Esophagus squamous epithelium (tissue), 5 donors: ENCODE data around the gene HINT1. TPM values are rescaled to one million over a fixed set of nuclear protein-coding genes. Genes with fewer than 3 reads are reported as not detected.

ENCODE experiments used
- DNase-seq: peaks from one replicate; lab custom pipeline; 2025; lab: John Stamatoyannopoulos, UW
- H3K27ac ChIP-seq, 4 donors: fragments of 200-600 bp; sonication (generic); one replicate each; pipeline ENCODE4 v1.5.1; 2016 to 2019; ENCODE audit warnings: mild to moderate bottlenecking in 1 of 4
- H3K27me3 ChIP-seq, 4 donors: fragments of 200-600 bp; sonication (generic); 1 replicate in 3 of 4; 2 replicates in 1 of 4; pipeline versions ENCODE4 v1.5.1 to v1.6.0; 2017 to 2021; ENCODE audit warnings: antibody characterized with exemption in 1 of 4
- H3K36me3 ChIP-seq, 3 donors: fragments of 200-600 bp; sonication (generic); one replicate each; pipeline ENCODE4 v1.5.1; 2016 to 2019
- H3K4me1 ChIP-seq, 3 donors: fragments of 200-600 bp; sonication (generic); one replicate each; pipeline ENCODE4 v1.5.1; 2017 to 2019
- H3K4me3 ChIP-seq, 4 donors: fragments of 200-600 bp; sonication (generic); 1 replicate in 3 of 4; 2 replicates in 1 of 4; pipeline ENCODE4 v1.5.1; 2016 to 2019; ENCODE audit warnings: mild to moderate bottlenecking in 2 of 4, moderate library complexity in 1 of 4
- H3K9me3 ChIP-seq, 3 donors: fragments of 200-600 bp; sonication (generic); one replicate each; pipeline ENCODE4 v1.5.1; 2016 to 2019
- POLR2A ChIP-seq, 4 donors: fragments of 450-650 bp; IDR thresholded peaks; one replicate each; pipeline ENCODE4 v1.6.1; 2017; ENCODE audit warnings: antibody characterized with exemption in 4 of 4, mild to moderate bottlenecking in 4 of 4, moderate library complexity in 3 of 4
- WGBS, 2 donors: methylation state at CpG; one replicate each; pipeline ENCODE4 v1.1.5; 2018; 5-methylcytosine and 5-hydroxymethylcytosine counted together
- intact Hi-C: fragments of 100-400 bp; cut with DNase I; formaldehyde crosslinking; loops from one replicate; pipeline ENCODE4 v1.15.0; 2022
- total RNA-seq, 4 donors: library from RNA; depleted of rRNA; stranded (reverse); fragments of >200 nt; gene quantifications; one replicate each; pipeline ENCODE4 v1.1.0, GENCODE V29; 2016
- TF ChIP-seq, protein P1 (sequence below), 6 experiments: fragments of 450-650 bp in 4 of 6; fragments of 200-600 bp in 2 of 6; sonication (generic) in 2 of 6; IDR thresholded peaks; one replicate each; pipeline ENCODE4 v1.5.1; 2016 to 2019; ENCODE audit warnings: antibody characterized with exemption in 6 of 6, mild to moderate bottlenecking in 4 of 6, moderate library complexity in 4 of 6
- donor health status: DM: yes; HTN: yes; CAD: no.

HINT1 gene
- 100 to 1,000 TPM in 3 of 4 donors, 10 to 100 TPM in 1; 65.0 to 241 (median 207) TPM for total RNA-seq

DNA sequence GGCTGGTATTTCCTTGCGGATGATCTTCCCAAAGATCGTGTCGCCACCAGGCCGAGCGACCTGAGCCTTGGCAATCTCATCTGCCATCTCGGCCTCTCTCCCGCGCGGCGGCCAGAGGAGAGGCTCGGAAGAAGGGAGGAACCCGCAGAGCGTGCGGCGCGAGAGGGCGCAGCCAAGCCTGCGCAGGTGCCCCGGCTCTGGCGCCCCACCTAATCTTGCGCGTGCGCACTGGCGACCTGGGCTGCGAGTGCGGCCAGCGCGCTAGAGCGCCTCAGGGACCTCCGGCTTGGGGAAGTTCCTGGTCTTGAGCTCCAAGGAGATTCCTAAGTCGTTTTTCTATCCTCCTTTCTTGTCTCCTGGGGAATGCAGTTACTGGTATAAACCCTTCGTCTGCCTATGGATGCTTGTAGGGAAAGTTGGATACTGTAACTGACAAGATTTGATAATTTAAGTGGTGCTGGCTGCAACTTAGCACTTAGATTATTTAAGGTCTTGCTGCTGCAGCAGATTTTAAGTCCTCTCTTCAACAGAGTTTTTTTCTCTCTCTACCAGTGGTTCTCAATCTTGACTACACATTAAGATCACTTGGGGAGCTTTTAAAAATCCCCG lies at the start of gene HINT1:
TSS of gene HINT1 (minus strand) at position 138 of the 609 bp plus-strand sequence. CDS start at position 87, 51 bp downstream.
- intact Hi-C loops, result loop anchor here (10.0 kb wide), 2 partner anchors 90 to 240 kb away; no protein-coding TSS in a partner anchor
- no peaks in the 10 kb centered on the region for H3K27me3 ChIP-seq
- H3K9me3 ChIP-seq, result no peaks in the 10 kb centered on the region
- peak; percentile 62 for DNase-seq
- peak within 1 kb of the TSS; percentile 94 to 99 (median 98) for H3K27ac ChIP-seq
- H3K36me3 ChIP-seq, result peaks cover 0 to 30% (median 7%) of the 10 kb centered on the region in 3 donors
- WGBS, 2 donors, result 2 to 5% methylated on average over 2 to 5 of the region's 33 CpGs
- peak within 1 kb of the TSS; percentile 66 to 97 (median 93) for H3K4me3 ChIP-seq
- peaks cover 6 to 44% (median 15%) of the 10 kb centered on the region in 3 donors for H3K4me1 ChIP-seq
- TF ChIP-seq, protein P1, sequence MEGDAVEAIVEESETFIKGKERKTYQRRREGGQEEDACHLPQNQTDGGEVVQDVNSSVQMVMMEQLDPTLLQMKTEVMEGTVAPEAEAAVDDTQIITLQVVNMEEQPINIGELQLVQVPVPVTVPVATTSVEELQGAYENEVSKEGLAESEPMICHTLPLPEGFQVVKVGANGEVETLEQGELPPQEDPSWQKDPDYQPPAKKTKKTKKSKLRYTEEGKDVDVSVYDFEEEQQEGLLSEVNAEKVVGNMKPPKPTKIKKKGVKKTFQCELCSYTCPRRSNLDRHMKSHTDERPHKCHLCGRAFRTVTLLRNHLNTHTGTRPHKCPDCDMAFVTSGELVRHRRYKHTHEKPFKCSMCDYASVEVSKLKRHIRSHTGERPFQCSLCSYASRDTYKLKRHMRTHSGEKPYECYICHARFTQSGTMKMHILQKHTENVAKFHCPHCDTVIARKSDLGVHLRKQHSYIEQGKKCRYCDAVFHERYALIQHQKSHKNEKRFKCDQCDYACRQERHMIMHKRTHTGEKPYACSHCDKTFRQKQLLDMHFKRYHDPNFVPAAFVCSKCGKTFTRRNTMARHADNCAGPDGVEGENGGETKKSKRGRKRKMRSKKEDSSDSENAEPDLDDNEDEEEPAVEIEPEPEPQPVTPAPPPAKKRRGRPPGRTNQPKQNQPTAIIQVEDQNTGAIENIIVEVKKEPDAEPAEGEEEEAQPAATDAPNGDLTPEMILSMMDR (IDR thresholded peaks at IDR 0.05), result peak in 2 of 6 experiments; percentile 8 to 29
- TF ChIP-seq POLR2A (IDR thresholded peaks at IDR 0.05), result peak in 3 of 4 donors; percentile 55 to 90 (median 73)

DNA sequence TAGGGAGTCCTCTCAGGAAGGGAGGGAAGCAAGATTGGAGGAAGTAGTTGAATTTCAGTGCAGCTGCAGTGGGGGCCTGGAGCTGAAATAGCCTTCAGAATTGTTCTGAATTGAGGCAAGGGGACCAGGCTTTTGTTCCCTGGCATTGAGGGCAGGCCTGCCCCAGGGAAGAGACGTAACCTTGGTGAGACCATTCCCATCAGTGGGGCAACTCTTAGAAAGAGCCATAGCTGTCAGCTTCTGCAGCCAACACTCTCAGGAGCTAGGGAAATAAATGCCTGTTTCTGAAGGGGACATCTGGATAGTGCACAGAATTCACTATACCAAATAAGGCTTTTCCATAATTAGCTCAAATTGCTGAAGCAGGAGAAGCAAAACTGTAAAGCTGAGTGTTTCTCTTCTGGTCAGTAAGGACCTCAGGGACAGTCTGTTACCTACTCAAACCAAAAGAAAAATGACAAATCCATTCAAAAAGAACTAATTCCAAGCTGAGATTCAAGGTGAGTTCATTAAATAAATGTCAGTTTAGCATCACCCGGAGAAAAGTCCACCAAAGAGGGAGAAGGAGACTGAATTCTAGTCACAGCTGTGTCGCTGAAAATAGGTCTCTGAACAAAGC lies 49.7 kb upstream of the HINT1 start:
- WGBS, 2 donors, result 71 to 81% methylated on average over 3 of the region's 3 CpGs
- no peak overlapping the region for H3K4me3 ChIP-seq
- no peak overlapping the region for H3K27ac ChIP-seq
- no peaks in the 10 kb centered on the region for H3K9me3 ChIP-seq
- no peaks in the 10 kb centered on the region for H3K27me3 ChIP-seq
- no peak for DNase-seq
- no peaks in the 10 kb centered on the region for H3K36me3 ChIP-seq
- H3K4me1 ChIP-seq, result peaks cover 0 to 3% (median 0%) of the 10 kb centered on the region in 3 donors
- TF ChIP-seq, protein P1 (IDR thresholded peaks at IDR 0.05), result no peak
- TF ChIP-seq POLR2A (IDR thresholded peaks at IDR 0.05), result no peak
- intact Hi-C loops, result no loop called here

DNA sequence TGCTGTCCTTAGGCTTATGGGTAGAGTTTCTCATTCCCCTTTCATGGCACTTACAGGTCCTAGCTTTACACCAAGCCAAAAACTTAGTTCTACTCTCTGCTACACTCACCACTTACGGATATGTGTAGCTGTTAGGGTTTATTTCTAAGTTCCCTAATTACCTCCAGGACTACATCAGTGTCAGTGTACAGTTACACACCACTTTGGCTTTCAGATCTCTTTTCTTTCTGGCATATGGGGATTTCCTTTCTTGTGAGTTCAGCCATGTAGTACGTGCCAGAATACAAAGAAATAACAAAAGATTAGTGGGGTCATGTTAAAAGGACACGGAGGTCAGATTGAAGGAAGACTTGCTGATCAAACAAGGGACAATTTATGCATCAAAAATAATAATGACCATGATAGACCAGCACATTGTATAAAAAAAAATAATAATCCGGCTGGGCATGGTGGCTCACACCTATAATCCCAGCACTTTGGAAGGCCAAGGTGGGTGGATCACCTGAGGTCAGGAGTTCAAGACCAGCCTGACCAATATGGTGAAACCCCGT lies 47.5 kb upstream of the HINT1 start:
- WGBS, 2 donors, result 70% methylated on average over 5 of the region's 5 CpGs
- no peaks in the 10 kb centered on the region for H3K9me3 ChIP-seq
- H3K4me3 ChIP-seq, result no peak overlapping the region
- no peak overlapping the region for H3K27ac ChIP-seq
- H3K36me3 ChIP-seq, result no peaks in the 10 kb centered on the region
- intact Hi-C loops, result no loop called here
- peaks cover 0 to 5% (median 0%) of the 10 kb centered on the region in 3 donors for H3K4me1 ChIP-seq
- no peak for DNase-seq
- TF ChIP-seq POLR2A (IDR thresholded peaks at IDR 0.05), result no peak
- TF ChIP-seq, protein P1 (IDR thresholded peaks at IDR 0.05), result no peak
- no peaks in the 10 kb centered on the region for H3K27me3 ChIP-seq

DNA sequence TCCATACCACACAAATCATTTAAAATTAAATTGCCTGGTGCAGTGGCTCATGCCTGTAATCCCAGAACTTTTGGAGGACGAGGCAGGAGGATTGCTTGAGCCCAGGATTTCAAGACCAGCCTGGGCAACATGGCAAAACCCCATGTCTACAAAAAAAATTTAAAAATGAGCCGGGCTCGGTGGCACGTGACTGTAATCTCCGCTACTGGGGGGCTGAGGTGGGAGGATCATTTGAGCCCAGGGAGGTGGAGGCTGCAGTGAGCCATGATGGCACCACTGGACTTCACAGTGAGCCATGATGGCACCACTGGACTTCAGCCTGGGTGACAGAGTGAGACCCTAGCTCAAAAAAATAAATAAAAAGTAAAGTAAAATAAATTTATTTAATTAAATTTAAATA lies 46.6 kb upstream of the HINT1 start:
- H3K27me3 ChIP-seq, result no peaks in the 10 kb centered on the region
- TF ChIP-seq POLR2A (IDR thresholded peaks at IDR 0.05), result no peak
- TF ChIP-seq, protein P1 (IDR thresholded peaks at IDR 0.05), result no peak
- H3K4me3 ChIP-seq, result no peak overlapping the region
- H3K27ac ChIP-seq, result no peak overlapping the region
- intact Hi-C loops, result no loop called here
- 91 to 92% methylated on average over 5 of the region's 5 CpGs for WGBS, 2 donors
- no peaks in the 10 kb centered on the region for H3K9me3 ChIP-seq
- H3K36me3 ChIP-seq, result no peaks in the 10 kb centered on the region
- DNase-seq, result no peak
- H3K4me1 ChIP-seq, result peaks cover 0 to 5% (median 0%) of the 10 kb centered on the region in 3 donors

DNA sequence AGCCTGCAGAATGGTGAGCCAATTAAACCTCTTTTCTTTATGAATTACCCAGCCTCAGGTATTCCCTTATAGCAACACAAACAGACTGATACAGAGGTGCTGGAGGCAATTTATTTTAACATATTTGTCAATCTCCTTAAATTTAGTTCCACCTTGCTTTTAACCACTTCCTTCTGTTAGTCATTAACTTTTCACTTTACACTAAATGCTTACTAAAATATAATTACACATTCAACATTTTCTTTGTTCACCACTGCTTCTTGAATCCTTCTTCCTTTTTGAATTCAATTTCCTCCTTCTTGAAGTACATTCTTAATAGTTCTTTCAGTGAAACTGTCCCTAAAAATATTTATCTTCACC lies 45.1 kb upstream of the HINT1 start:
- intact Hi-C loops, result no loop called here
- TF ChIP-seq, protein P1 (IDR thresholded peaks at IDR 0.05), result no peak
- no peak for TF ChIP-seq POLR2A (IDR thresholded peaks at IDR 0.05)
- H3K27ac ChIP-seq, result no peak overlapping the region

More for the DNA sequence above, 45.1 kb upstream of the HINT1 start:
- Histone ChIP-seq H3K4me3 (no peak overlapping the region), H3K4me1 (peaks cover 0 to 5% (median 0%) of the 10 kb centered on the region in 3 donors), H3K9me3 (no peaks in the 10 kb centered on the region), H3K36me3 (no peaks in the 10 kb centered on the region), H3K27me3 (no peaks in the 10 kb centered on the region)
- no peak for DNase-seq
